Right lobe of liver (tissue), 4 donors: Measurements from ENCODE around the gene SF3A1.

Source experiments
- CTCF ChIP-seq, 4 donors: fragments of 200-600 bp in 3 of 4; fragments of 450-650 bp in 1 of 4; IDR thresholded peaks; one replicate each; pipeline versions ENCODE4 v1.5.1 to v1.8.0; 2016 to 2022; ENCODE audit warnings: antibody characterized with exemption in 4 of 4, mild to moderate bottlenecking in 2 of 4
- POLR2A ChIP-seq: fragments of 450-650 bp; IDR thresholded peaks from one replicate; pipeline ENCODE4 v1.6.1; 2017; ENCODE audit warnings: antibody characterized with exemption, mild to moderate bottlenecking
- donor health status: DM: no; HTN: no; CAD: no.
- donor health status: DM: no; HTN: no; CAD: no.
- donor health status: DM: no; HTN: yes; CAD: no.

- TF ChIP-seq POLR2A (no peak), CTCF (IDR thresholded peaks at IDR 0.05) (no peak)
These were observed 63.7 kb downstream of the SF3A1 start for GRCh38 chr22:30293026-30293425.
